ENCODE data around the gene C3orf70. TPM values are rescaled to one million over a fixed set of nuclear protein-coding genes. Genes with fewer than 3 reads are reported as not detected.

C3orf70 gene
- total RNA-seq, 1 donor from 2014 or later, result 0.02 TPM

- no peak overlapping the region for H3K27ac Mint-ChIP-seq
- H3K36me3 Mint-ChIP-seq (ENCODE audit: low read depth), result no peaks in the 10 kb centered on the region
- no peaks in the 10 kb centered on the region for H3K9me3 Mint-ChIP-seq
- no peaks in the 10 kb centered on the region for H3K4me1 Mint-ChIP-seq
- peaks cover 14% of the 10 kb centered on the region for H3K27me3 Mint-ChIP-seq
- DNase-seq, result no peak
- intact Hi-C loops (cut with micrococcal nuclease), result no loop called here
- no peak overlapping the region for H3K4me3 Mint-ChIP-seq
Measured at GRCh38 chr3:185089343-185089742, 63.5 kb downstream of the C3orf70 start.

- H3K4me1 Mint-ChIP-seq, result no peaks in the 10 kb centered on the region
- H3K27ac Mint-ChIP-seq, result no peak overlapping the region
- no peak overlapping the region for H3K4me3 Mint-ChIP-seq
- no peaks in the 10 kb centered on the region for H3K36me3 Mint-ChIP-seq (ENCODE audit: low read depth)
- H3K9me3 Mint-ChIP-seq, result no peaks in the 10 kb centered on the region
- peaks cover 10% of the 10 kb centered on the region for H3K27me3 Mint-ChIP-seq
- intact Hi-C loops (cut with micrococcal nuclease), result no loop called here
- DNase-seq, result no peak
Measured at GRCh38 chr3:185087419-185087818, 65.4 kb downstream of the C3orf70 start.

GRCh38 chr3:185084901-185085300 lies 68.0 kb downstream of the C3orf70 start:
- Mint-ChIP-seq H3K4me1 (no peaks in the 10 kb centered on the region), H3K4me3 (no peak overlapping the region), H3K27me3 (peaks cover 8% of the 10 kb centered on the region), H3K27ac (no peak overlapping the region), H3K9me3 (no peaks in the 10 kb centered on the region), H3K36me3 (ENCODE audit: low read depth) (no peaks in the 10 kb centered on the region)
- no peak for DNase-seq
- intact Hi-C loops (cut with micrococcal nuclease), result no loop called here

- no peaks in the 10 kb centered on the region for H3K36me3 Mint-ChIP-seq (ENCODE audit: low read depth)
- no peak for DNase-seq
- intact Hi-C loops (cut with micrococcal nuclease), result no loop called here
- no peak overlapping the region for H3K27ac Mint-ChIP-seq
- H3K4me1 Mint-ChIP-seq, result no peaks in the 10 kb centered on the region
- peaks cover 8% of the 10 kb centered on the region for H3K27me3 Mint-ChIP-seq
- no peak overlapping the region for H3K4me3 Mint-ChIP-seq
- no peaks in the 10 kb centered on the region for H3K9me3 Mint-ChIP-seq
Measured at GRCh38 chr3:185084402-185084801, 68.5 kb downstream of the C3orf70 start.

DNA sequence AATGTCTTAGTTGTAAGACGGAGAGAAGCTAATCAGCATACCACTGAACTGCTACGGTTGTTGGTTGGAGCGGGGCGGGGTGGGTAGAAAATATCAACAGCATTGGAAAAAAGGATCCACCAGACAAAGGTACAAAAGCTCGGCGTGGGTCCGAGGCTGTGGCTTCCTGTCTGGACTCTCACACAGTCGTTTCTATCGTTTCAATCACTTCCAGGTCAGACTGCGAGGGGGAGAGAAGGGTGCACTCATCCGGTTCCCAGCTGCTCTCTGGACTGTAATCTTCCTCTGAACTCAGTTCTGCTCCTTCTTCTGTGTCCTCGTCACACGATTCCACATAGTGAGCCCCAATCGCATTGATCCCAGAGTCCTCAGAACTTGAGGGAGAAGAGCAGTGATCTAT lies 70.0 kb downstream of the C3orf70 start:
- intact Hi-C loops (cut with micrococcal nuclease), result no loop called here
- no peaks in the 10 kb centered on the region for H3K36me3 Mint-ChIP-seq (ENCODE audit: low read depth)
- DNase-seq, result no peak
- peaks cover 8% of the 10 kb centered on the region for H3K27me3 Mint-ChIP-seq
- no peaks in the 10 kb centered on the region for H3K9me3 Mint-ChIP-seq
- H3K27ac Mint-ChIP-seq, result no peak overlapping the region
- no peak overlapping the region for H3K4me3 Mint-ChIP-seq
- no peaks in the 10 kb centered on the region for H3K4me1 Mint-ChIP-seq

DNA sequence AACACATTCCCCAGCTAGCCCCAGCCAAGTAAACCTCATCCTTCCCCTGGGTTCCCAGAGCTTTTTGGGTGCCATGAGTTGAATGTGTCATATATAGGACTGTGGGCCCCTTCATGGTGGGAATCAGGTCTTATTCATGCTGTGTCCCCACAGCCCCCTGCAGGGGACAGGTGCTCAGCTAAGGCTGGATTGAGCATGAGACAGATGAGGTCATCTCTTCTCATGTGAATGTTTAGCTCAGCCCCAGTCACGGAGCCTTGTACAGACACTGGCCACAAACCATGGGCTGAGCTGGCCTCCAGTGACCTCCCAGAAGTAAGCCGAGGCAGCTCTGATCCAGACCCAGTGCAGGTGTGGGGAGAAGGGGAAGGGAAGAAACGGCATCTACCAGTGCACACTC lies 70.7 kb downstream of the C3orf70 start:
- intact Hi-C loops (cut with micrococcal nuclease), result no loop called here
- Mint-ChIP-seq H3K4me3 (no peak overlapping the region), H3K27ac (no peak overlapping the region), H3K27me3 (peaks cover 8% of the 10 kb centered on the region), H3K4me1 (no peaks in the 10 kb centered on the region), H3K36me3 (ENCODE audit: low read depth) (no peaks in the 10 kb centered on the region), H3K9me3 (no peaks in the 10 kb centered on the region)
- DNase-seq, result no peak

DNA sequence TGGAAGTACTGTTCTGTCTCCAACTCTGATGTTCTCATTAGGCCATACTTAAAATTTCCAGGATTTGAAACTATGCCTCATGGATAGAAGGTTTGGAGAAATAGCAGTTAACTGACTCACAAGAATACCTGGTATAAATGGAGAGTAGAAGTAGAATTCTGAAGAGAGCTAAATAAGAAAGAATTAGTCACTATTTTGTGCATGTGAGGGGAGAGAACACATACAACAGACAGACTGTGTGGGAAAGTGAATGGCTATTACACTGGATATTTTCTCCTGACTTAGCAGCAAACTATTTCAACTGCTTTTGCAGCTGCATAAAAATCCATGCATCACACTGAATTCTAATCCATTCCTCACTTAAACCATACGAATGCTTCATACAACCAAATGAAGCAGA lies 71.3 kb downstream of the C3orf70 start:
- Mint-ChIP-seq H3K27ac (no peak overlapping the region), H3K9me3 (no peaks in the 10 kb centered on the region), H3K27me3 (peaks cover 8% of the 10 kb centered on the region), H3K4me3 (no peak overlapping the region), H3K4me1 (no peaks in the 10 kb centered on the region), H3K36me3 (ENCODE audit: low read depth) (no peaks in the 10 kb centered on the region)
- intact Hi-C loops (cut with micrococcal nuclease), result no loop called here
- no peak for DNase-seq

GRCh38 chr3:185079625-185080024 lies 73.2 kb downstream of the C3orf70 start:
- H3K27me3 Mint-ChIP-seq, result peaks cover under 1% of the 10 kb centered on the region
- no peaks in the 10 kb centered on the region for H3K36me3 Mint-ChIP-seq (ENCODE audit: low read depth)
- H3K9me3 Mint-ChIP-seq, result no peaks in the 10 kb centered on the region
- no peak overlapping the region for H3K27ac Mint-ChIP-seq
- H3K4me1 Mint-ChIP-seq, result no peaks in the 10 kb centered on the region
- intact Hi-C loops (cut with micrococcal nuclease), result no loop called here
- DNase-seq, result no peak
- H3K4me3 Mint-ChIP-seq, result no peak overlapping the region

DNA sequence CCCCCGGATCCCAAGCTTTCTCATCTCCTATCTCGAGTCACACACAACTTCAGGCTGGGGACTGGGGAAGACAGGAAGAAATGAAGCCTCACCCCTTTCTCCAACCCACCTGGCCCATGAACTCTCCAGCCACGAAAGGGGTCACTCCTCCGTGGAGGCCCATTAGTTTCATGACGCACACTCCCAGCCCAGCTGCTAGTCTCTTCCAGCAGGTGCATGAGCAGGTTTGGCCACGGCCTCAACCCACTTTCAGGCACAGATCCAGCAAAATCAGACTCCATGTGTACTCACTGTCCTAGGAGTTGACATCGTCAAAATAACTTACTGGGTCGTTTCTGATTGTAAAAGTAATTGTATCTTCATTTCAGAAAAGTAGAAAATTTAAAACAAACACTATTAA lies 76.6 kb downstream of the C3orf70 start:
- no peak for DNase-seq
- intact Hi-C loops (cut with micrococcal nuclease), result no loop called here
- no peak overlapping the region for H3K27ac Mint-ChIP-seq
- no peaks in the 10 kb centered on the region for H3K4me1 Mint-ChIP-seq
- no peaks in the 10 kb centered on the region for H3K9me3 Mint-ChIP-seq
- H3K36me3 Mint-ChIP-seq (ENCODE audit: low read depth), result no peaks in the 10 kb centered on the region
- no peaks in the 10 kb centered on the region for H3K27me3 Mint-ChIP-seq
- H3K4me3 Mint-ChIP-seq, result no peak overlapping the region

DNA sequence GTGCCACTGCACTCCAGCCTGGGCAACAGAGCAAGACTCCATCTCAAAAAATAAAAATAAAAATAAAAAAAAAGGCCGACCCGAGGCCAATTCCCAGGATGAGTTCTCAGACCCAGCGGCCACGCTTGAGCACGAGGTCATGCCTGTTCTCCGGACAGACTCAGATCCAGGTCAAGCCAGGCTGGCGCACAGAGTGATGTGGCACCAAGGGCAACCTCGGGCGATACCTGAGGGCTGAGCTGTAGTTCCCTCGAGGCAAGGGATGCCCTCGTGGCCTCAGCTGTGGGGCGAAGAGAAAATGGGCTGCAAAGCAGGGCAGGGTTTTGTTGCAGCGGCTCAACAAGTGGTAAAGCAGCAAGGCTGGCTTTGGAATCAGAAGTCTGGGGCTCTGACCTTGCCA lies 77.3 kb downstream of the C3orf70 start:
- intact Hi-C loops (cut with micrococcal nuclease), result no loop called here
- Mint-ChIP-seq H3K27ac (no peak overlapping the region), H3K4me3 (no peak overlapping the region), H3K9me3 (no peaks in the 10 kb centered on the region), H3K4me1 (no peaks in the 10 kb centered on the region), H3K36me3 (ENCODE audit: low read depth) (no peaks in the 10 kb centered on the region), H3K27me3 (no peaks in the 10 kb centered on the region)
- no peak for DNase-seq

GRCh38 chr3:185071287-185071800 lies 81.5 kb downstream of the C3orf70 start:
- Mint-ChIP-seq H3K27ac (no peak overlapping the region), H3K9me3 (no peaks in the 10 kb centered on the region), H3K36me3 (ENCODE audit: low read depth) (no peaks in the 10 kb centered on the region), H3K4me1 (no peaks in the 10 kb centered on the region), H3K4me3 (no peak overlapping the region), H3K27me3 (no peaks in the 10 kb centered on the region)
- no peak for DNase-seq
- intact Hi-C loops (cut with micrococcal nuclease), result no loop called here

- H3K27me3 Mint-ChIP-seq, result no peaks in the 10 kb centered on the region
- no peak for DNase-seq
- no peaks in the 10 kb centered on the region for H3K4me1 Mint-ChIP-seq
- intact Hi-C loops (cut with micrococcal nuclease), result no loop called here
- no peak overlapping the region for H3K4me3 Mint-ChIP-seq
- H3K27ac Mint-ChIP-seq, result no peak overlapping the region
- H3K36me3 Mint-ChIP-seq (ENCODE audit: low read depth), result no peaks in the 10 kb centered on the region
- no peaks in the 10 kb centered on the region for H3K9me3 Mint-ChIP-seq
Measured at GRCh38 chr3:185070491-185071286, 82.2 kb downstream of the C3orf70 start.

DNA sequence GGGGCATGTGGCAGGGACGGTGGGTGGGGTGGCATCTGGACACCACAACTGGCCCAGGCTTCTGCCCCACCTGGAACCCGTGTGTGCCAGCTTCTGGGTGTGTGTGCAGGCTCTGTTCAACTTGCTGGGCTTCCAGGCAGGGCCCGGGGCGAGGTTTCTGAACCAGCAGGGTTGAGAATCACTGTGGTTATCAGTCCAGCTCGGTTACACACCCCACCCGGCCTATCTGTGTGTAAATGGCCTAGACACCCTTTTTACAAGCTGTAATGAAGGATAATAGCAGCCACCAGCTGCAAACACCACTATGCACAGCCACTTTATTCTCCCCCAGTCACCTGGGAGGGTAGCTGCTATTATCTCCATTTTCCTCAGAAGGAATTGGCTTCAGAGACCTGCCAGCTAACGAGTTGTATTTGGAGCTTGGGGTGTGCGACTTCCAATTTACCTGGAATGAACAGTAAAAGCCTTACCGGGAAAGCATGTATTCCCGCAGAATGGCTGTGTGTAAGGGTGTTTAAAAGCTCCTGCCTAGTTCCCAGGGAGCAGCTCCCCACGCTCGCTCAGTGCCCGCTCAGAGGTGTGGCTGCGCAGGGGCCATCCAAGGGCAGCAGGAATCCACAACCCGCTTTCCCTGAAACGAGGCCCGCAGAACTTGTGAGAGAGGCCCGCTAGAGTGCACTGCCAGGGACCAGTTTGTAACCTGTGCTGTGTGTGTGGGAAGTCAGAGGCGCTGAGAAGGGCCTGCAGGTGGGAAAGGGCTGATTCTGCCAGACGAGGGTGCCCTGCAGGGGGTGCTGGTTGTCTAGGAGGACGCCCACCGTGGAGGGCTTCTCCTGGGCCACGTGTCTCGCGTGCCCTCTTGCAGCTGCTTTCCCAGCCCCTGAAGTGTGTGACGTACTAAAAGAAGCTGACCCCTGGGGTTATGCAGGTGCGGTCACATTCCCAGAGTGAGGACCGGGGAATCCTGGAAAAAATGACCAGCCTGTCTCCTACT lies 83.5 kb downstream of the C3orf70 start:
- intact Hi-C loops (cut with micrococcal nuclease), result no loop called here
- Mint-ChIP-seq H3K36me3 (ENCODE audit: low read depth) (no peaks in the 10 kb centered on the region), H3K9me3 (no peaks in the 10 kb centered on the region), H3K4me3 (no peak overlapping the region), H3K4me1 (no peaks in the 10 kb centered on the region), H3K27ac (no peak overlapping the region), H3K27me3 (no peaks in the 10 kb centered on the region)
- DNase-seq, result no peak

DNA sequence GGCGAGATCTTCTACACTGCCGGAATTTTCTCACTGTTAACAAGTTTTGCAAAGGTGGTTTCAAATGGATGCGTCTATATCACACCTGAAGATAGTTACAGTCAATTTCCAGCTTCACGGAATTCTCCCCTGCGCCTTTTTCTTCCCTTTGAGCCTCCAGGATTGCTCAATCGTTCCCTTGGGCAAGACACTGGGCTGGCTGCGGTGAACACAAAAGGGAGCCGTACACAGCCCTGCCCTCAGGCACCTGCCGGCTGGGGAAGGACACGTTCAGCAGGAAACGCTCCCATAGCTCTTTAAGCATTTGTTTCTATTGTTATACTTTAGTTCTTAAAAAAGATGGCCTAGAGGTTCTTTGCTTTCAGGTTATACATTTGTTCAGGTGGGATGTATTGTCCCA lies 85.7 kb downstream of the C3orf70 start:
- no peaks in the 10 kb centered on the region for H3K36me3 Mint-ChIP-seq (ENCODE audit: low read depth)
- no peaks in the 10 kb centered on the region for H3K4me1 Mint-ChIP-seq
- no peak overlapping the region for H3K27ac Mint-ChIP-seq
- H3K27me3 Mint-ChIP-seq, result no peaks in the 10 kb centered on the region
- no peaks in the 10 kb centered on the region for H3K9me3 Mint-ChIP-seq
- H3K4me3 Mint-ChIP-seq, result no peak overlapping the region
- DNase-seq, result no peak
- intact Hi-C loops (cut with micrococcal nuclease), result no loop called here

Data from activated CD4-positive, alpha-beta T cell treated with anti-CD3 and anti-CD28 coated beads, Interleukin-2, amount 10 ng/mL, durations not matched to agents 24 days and 14 days (primary cell).